ENCODE data around the gene TM4SF20. TPM values are rescaled to one million over a fixed set of nuclear protein-coding genes. Genes with fewer than 3 reads are reported as not detected.
A peak's percentile ranks its signal among the peaks of the same experiment; 100 is the strongest.

The TM4SF20 gene
- total RNA-seq, 6 experiments from 2014 or later, result not detected

- Histone ChIP-seq H3K9me3 (no peaks in the 10 kb centered on the region), H3K4me1 (peaks cover 0 to 21% (median 5%) of the 10 kb centered on the region in 4 donors), H3K4me3 (no peak overlapping the region), H3K27ac (no peak overlapping the region), H3K36me3 (no peaks in the 10 kb centered on the region), H3K27me3 (no peaks in the 10 kb centered on the region)
- TF ChIP-seq CTCF (IDR thresholded peaks at IDR 0.05) (no peak), POLR2A (IDR thresholded peaks at IDR 0.05) (no peak)
- WGBS (ENCODE audit: insufficient coverage, low coverage, low lambda C conversion rate, missing lambda C conversion rate), result 54% methylated on average over 4 of the region's 4 CpGs
- DNase-seq, result no peak
- intact Hi-C loops (cut with DNase I), result loop anchor here in 1 of 2 donors (10.0 kb wide), 2 partner anchors 252 to 362 kb away; no protein-coding TSS in a partner anchor
- ATAC-seq, result peak in 1 of 4 donors; percentile 12
Observed at GRCh38 chr2:227402959-227403358, 23.9 kb upstream of the TM4SF20 start.

GRCh38 chr2:227402321-227402720, 23.2 kb upstream of the TM4SF20 start:
- Histone ChIP-seq H3K4me1 (peaks cover 0 to 21% (median 5%) of the 10 kb centered on the region in 4 donors), H3K27ac (no peak overlapping the region)
- intact Hi-C loops (cut with DNase I), result loop anchor here in 1 of 2 donors (10.0 kb wide), 2 partner anchors 252 to 362 kb away; no protein-coding TSS in a partner anchor

DNA sequence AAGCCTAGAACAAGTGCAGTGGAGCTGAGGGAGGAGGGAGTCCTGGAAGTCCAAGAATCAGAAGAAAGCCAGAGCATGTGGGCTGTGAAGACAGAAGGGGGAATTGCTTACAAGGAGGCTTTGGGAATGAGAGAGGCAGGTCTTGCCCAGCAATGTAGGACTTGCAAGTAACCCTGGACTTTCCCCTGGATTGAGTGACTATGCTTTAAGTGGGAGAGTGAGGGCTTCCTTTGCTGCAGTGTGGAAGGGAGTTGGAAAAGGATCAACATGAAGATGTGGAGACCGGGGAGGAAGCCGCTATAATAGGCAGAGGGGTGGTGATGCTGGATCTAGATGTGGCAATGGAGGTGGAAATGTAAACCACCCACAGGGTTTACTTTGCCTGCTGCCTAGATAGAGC, 22.4 kb upstream of the TM4SF20 start:
- intact Hi-C loops (cut with DNase I), result loop anchor here in 1 of 2 donors (10.0 kb wide), 2 partner anchors 253 to 363 kb away; no protein-coding TSS in a partner anchor
- DNase-seq, result no peak
- WGBS (ENCODE audit: insufficient coverage, low coverage, low lambda C conversion rate, missing lambda C conversion rate), result 75% methylated on average over 2 of the region's 2 CpGs
- no peak overlapping the region for H3K4me3 ChIP-seq
- H3K4me1 ChIP-seq, result peaks cover 0 to 15% (median 3%) of the 10 kb centered on the region in 4 donors
- no peaks in the 10 kb centered on the region for H3K9me3 ChIP-seq
- no peak for ATAC-seq
- H3K36me3 ChIP-seq, result no peaks in the 10 kb centered on the region
- no peak overlapping the region for H3K27ac ChIP-seq
- TF ChIP-seq CTCF (IDR thresholded peaks at IDR 0.05), result no peak
- no peak for TF ChIP-seq POLR2A (IDR thresholded peaks at IDR 0.05)
- H3K27me3 ChIP-seq, result no peaks in the 10 kb centered on the region

More at GRCh38 chr2:227402321-227402720, 23.2 kb upstream of the TM4SF20 start:
- Histone ChIP-seq H3K9me3 (no peaks in the 10 kb centered on the region), H3K4me3 (no peak overlapping the region), H3K36me3 (no peaks in the 10 kb centered on the region), H3K27me3 (no peaks in the 10 kb centered on the region)
- TF ChIP-seq POLR2A (IDR thresholded peaks at IDR 0.05) (no peak), CTCF (IDR thresholded peaks at IDR 0.05) (no peak)
- no peak for DNase-seq
- ATAC-seq, result no peak

GRCh38 chr2:227398684-227399670, 19.9 kb upstream of the TM4SF20 start:
- intact Hi-C loops (cut with DNase I), result no loop called here
- H3K9me3 ChIP-seq, result no peaks in the 10 kb centered on the region
- no peaks in the 10 kb centered on the region for H3K27me3 ChIP-seq
- 51% methylated on average over 4 of the region's 4 CpGs for WGBS (ENCODE audit: insufficient coverage, low coverage, low lambda C conversion rate, missing lambda C conversion rate)
- DNase-seq (no peak), ATAC-seq (peak; percentile 72 to 79 (median 74))
- no peak for TF ChIP-seq CTCF (IDR thresholded peaks at IDR 0.05)
- no peak for TF ChIP-seq POLR2A (IDR thresholded peaks at IDR 0.05)
- H3K4me1 ChIP-seq, result peaks cover 0 to 7% (median 0%) of the 10 kb centered on the region in 4 donors
- H3K4me3 ChIP-seq, result no peak overlapping the region
- no peak overlapping the region for H3K27ac ChIP-seq
- H3K36me3 ChIP-seq, result no peaks in the 10 kb centered on the region
